Kidney (tissue), 14 donors: ENCODE data around the gene FMOD. TPM values are rescaled to one million over a fixed set of nuclear protein-coding genes. Genes with fewer than 3 reads are reported as not detected.
"Not testable (repeated sequence)": the region's sequence is repeated elsewhere in the genome, so short reads cannot be mapped to it uniquely, and the experiment has no call there.

Experiments used
- DNase-seq, 5 donors: peaks; one replicate each; pipeline ENCODE4 v3.0.0-alpha.2; 2013 to 2020
- FAIRE-seq: peaks from 2 replicates; lab custom pipeline; 2012; peaks lifted over from hg19 to GRCh38; lab: Jason Lieb, UNC
- H3K27ac ChIP-seq, 2 donors: one replicate each; pipeline ENCODE4 v1.7.0; 2013; ENCODE audit warnings: low read depth in 2 of 2, low read length in 2 of 2, inconsistent platforms in 1 of 2
- H3K27me3 ChIP-seq: one replicate; pipeline ENCODE4 v1.7.1; 2013; ENCODE audit warnings: low read length, inconsistent platforms; ENCODE audit not compliant: control insufficient read depth, insufficient read depth
- H3K36me3 ChIP-seq, 3 donors: one replicate each; pipeline versions ENCODE4 v1.7.0 to v1.7.1; 2013; ENCODE audit warnings: low read length in 3 of 3, control low read depth in 1 of 3, inconsistent platforms in 1 of 3; ENCODE audit not compliant: insufficient read depth in 3 of 3, control insufficient read depth in 2 of 3
- H3K4me1 ChIP-seq, 3 donors: one replicate each; pipeline versions ENCODE4 v1.7.0 to v1.7.1; 2013; ENCODE audit warnings: low read length in 3 of 3, inconsistent platforms in 1 of 3, low read depth in 1 of 3; ENCODE audit not compliant: control insufficient read depth in 2 of 3, insufficient read depth in 2 of 3
- H3K4me3 ChIP-seq, 3 donors: one replicate each; pipeline versions ENCODE4 v1.7.0 to v1.8.1; 2013; ENCODE audit warnings: low read length in 3 of 3, control low read depth in 1 of 3, inconsistent platforms in 1 of 3
- H3K9ac ChIP-seq, 3 donors: one replicate each; pipeline versions ENCODE4 v1.7.0 to v1.7.1; 2013; ENCODE audit warnings: low read length in 3 of 3, control low read depth in 1 of 3, inconsistent platforms in 1 of 3
- H3K9me3 ChIP-seq, 3 donors: one replicate each; pipeline versions ENCODE4 v1.7.0 to v1.7.1; 2013; ENCODE audit warnings: low read length in 3 of 3, control low read depth in 1 of 3, inconsistent platforms in 1 of 3; ENCODE audit not compliant: control insufficient read depth in 2 of 3, insufficient read depth in 1 of 3
- intact Hi-C: fragments of 100-400 bp; cut with DNase I; formaldehyde crosslinking; loops from one replicate; pipeline ENCODE4 v1.11.1; 2022
- polyA plus RNA-seq: library from polyadenylated mRNA; stranded (reverse); fragments of 350-450 nt; fragmentation: Illumina TruSeq; extraction: RNeasy Lipid Tissue Mini Kit (QIAGEN cat#74804); gene quantifications from one replicate; pipeline ENCODE4 v1.2.3, GENCODE V29; 2014; ENCODE audit warnings: low read depth, low replicate concordance; ENCODE audit not compliant: insufficient read depth
- total RNA-seq: library from RNA; stranded (reverse); fragmentation: NEBNext Ultra II Directional; extraction: Animal tissue kit (Norgen Biotek cat#: 25700); gene quantifications from one replicate; pipeline ENCODE4 v1.2.1, GENCODE V29; 2021
- TF ChIP-seq, protein P1 (sequence below): IDR thresholded peaks from 3 replicates; pipeline ENCODE4 v1.5.1; 2012; ENCODE audit warnings: mild to moderate bottlenecking, moderate library complexity, borderline replicate concordance; ENCODE audit not compliant: insufficient read depth; ENCODE audit errors: extremely low read depth
- donor health status: control.
- donor health status: control.
- donor health status: control.
- donor health status: control.
- donor health status: control.
- donor health status: DM: yes; HTN: yes; CAD: no.
- donor health status: Normal renal cell carcinoma (clear cell type).

FMOD gene
- total and polyA plus RNA-seq, 2 donors from 2014 or later, result 7.0 to 22.3 TPM

DNA sequence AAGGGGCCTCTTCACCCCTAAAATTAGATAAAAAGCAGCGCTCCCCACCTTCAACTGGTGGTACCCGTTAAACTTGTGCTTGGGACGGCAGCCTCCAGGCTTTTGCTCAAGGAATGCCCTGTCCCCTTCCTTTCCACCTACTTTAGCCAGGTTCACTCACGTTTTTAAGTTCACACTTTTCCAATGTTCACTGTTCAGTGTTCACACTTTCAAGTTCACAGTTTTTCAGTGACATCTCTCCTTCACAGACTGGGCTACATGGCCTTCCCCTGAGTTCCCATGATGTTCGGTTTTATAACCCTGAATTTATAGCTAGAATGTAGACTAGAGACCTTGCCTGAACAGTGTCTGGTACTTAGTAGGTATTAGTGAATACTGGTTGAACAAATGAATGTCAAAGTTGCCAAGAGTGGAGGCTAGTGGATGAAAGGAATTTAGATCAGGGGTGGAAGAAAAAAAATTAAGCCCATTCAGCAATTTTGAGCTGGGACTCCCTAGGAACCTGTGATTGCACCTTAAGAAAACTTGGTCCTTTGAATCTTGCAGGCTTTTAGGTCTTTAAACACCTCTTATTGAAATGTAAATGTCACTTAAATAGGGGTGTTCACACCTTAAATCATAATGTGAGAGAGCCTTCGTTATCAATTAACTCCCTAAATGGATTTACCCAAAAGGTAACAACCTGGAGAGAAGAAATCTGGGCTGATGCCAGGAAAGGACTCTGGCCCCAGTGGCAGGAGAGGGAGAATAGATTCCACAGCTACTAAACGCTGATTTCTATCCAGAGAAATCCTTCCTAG lies 33.3 kb downstream of the FMOD start:
- Histone ChIP-seq H3K27me3 (no peaks in the 10 kb centered on the region), H3K4me1 (peaks cover 6 to 23% (median 13%) of the 10 kb centered on the region in 3 donors), H3K9me3 (no peaks in the 10 kb centered on the region), H3K4me3 (no peak overlapping the region), H3K9ac (no peak overlapping the region), H3K36me3 (no peaks in the 10 kb centered on the region), H3K27ac (peak overlapping the region; percentile 41 to 49)
- DNase-seq (no peak), FAIRE-seq (no peak)
- TF ChIP-seq, protein P1, sequence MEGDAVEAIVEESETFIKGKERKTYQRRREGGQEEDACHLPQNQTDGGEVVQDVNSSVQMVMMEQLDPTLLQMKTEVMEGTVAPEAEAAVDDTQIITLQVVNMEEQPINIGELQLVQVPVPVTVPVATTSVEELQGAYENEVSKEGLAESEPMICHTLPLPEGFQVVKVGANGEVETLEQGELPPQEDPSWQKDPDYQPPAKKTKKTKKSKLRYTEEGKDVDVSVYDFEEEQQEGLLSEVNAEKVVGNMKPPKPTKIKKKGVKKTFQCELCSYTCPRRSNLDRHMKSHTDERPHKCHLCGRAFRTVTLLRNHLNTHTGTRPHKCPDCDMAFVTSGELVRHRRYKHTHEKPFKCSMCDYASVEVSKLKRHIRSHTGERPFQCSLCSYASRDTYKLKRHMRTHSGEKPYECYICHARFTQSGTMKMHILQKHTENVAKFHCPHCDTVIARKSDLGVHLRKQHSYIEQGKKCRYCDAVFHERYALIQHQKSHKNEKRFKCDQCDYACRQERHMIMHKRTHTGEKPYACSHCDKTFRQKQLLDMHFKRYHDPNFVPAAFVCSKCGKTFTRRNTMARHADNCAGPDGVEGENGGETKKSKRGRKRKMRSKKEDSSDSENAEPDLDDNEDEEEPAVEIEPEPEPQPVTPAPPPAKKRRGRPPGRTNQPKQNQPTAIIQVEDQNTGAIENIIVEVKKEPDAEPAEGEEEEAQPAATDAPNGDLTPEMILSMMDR, result no peak
- intact Hi-C loops, result no loop called here

DNA sequence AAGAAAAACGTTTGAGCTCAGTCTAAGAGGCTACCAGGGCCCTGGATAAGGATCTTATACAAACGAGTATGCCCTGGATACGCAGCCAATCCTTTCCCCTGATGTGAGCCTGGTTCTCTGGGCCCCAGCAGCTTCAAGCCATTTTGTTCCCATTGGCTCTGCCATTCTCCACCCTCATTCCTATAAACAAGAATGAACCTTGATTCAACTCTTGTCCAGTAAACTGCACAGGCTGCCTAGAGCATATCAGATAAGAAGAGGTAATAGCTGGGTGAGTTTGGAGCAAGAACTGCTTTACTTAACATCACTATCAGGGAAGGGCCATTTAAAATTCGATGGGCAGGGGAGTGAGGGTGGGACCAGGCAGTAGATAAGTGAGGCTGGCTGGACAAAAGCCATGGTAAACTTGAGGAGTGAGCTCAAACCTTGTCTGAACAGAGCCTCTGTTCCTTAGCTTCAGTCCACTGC lies 34.3 kb downstream of the FMOD start:
- FAIRE-seq (no peak), DNase-seq (peak in 3 of 5 donors; percentile 59 to 79 (median 77))
- Histone ChIP-seq H3K4me3 (no peak overlapping the region), H3K27ac (peak overlapping the region; percentile 18 to 71), H3K36me3 (no peaks in the 10 kb centered on the region), H3K9me3 (no peaks in the 10 kb centered on the region), H3K9ac (peak overlapping the region in 1 of 3 donors; percentile 37), H3K27me3 (no peaks in the 10 kb centered on the region), H3K4me1 (peaks cover 2 to 21% (median 13%) of the 10 kb centered on the region in 3 donors)
- TF ChIP-seq, protein P1, result no peak
- intact Hi-C loops, result no loop called here

DNA sequence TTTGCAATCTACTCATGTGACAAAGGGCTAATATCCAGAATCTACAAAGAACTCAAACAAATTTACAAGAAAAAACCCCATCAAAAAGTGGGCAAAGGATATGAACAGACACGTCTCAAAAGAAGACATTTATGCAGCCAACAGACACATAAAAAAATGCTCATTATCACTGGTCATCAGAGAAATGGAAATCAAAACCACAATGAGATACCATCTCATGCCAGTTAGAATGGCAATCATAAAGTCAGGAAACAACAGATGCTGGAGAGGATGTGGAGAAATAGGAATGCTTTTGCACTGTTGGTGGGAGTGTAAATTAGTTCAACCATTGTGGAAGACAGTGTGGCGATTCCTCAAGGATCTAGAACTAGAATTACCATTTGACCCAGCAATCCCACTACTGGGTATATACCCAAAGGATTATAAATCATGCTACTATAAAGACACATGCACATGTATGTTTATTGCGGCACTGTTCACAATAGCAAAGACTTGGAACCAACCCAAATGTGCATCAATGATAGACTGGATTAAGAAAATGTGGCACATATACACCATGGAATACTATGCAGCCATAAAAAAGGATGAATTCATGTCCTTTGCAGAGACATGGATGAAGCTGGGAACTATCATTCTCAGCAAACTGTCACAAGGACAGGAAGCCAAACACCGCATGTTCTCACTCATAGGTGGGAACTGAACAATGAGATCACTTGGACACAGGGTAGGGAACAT lies 36.7 kb downstream of the FMOD start:
- H3K4me3 ChIP-seq, intact Hi-C loops, H3K9ac ChIP-seq, DNase-seq, H3K27me3 ChIP-seq, H3K9me3 ChIP-seq, H3K27ac ChIP-seq, H3K36me3 ChIP-seq, FAIRE-seq: not testable (repeated sequence)
- H3K4me1 ChIP-seq, result peaks cover 0 to 13% (median 12%) of the 10 kb centered on the region in 3 donors
